Lower lobe of right lung (tissue), 2 donors: ENCODE data around the gene SPINK14. TPM values are rescaled to one million over a fixed set of nuclear protein-coding genes. Genes with fewer than 3 reads are reported as not detected.

Source experiments
- ATAC-seq, 2 donors: fragments of 200-7000 bp; cut with Tn5 transposase; one replicate each; pipeline ENCODE4 v1.9.1; 2020 to 2022; ENCODE audit warnings: mild to moderate bottlenecking in 2 of 2, moderate library complexity in 2 of 2
- DNase-seq: peaks from one replicate; pipeline ENCODE4 v3.0.0-alpha.2; 2020
- H3K27ac ChIP-seq: fragments of 200-600 bp; one replicate; pipeline ENCODE4 v1.8.0; 2022
- H3K27me3 ChIP-seq: fragments of 200-600 bp; one replicate; pipeline ENCODE4 v1.8.0; 2022; ENCODE audit warnings: low read depth
- H3K36me3 ChIP-seq: fragments of 200-600 bp; one replicate; pipeline ENCODE4 v1.8.0; 2022; ENCODE audit warnings: mild to moderate bottlenecking
- H3K4me1 ChIP-seq: fragments of 200-600 bp; one replicate; pipeline ENCODE4 v1.8.0; 2022
- H3K4me3 ChIP-seq: fragments of 200-600 bp; one replicate; pipeline ENCODE4 v1.8.0; 2022; ENCODE audit warnings: mild to moderate bottlenecking
- H3K9me3 ChIP-seq: fragments of 200-600 bp; one replicate; pipeline ENCODE4 v1.8.0; 2022
- CTCF ChIP-seq: fragments of 200-600 bp; IDR thresholded peaks from one replicate; pipeline ENCODE4 v1.8.0; 2022; ENCODE audit warnings: antibody characterized with exemption, mild to moderate bottlenecking
- intact Hi-C: fragments of 100-400 bp; cut with DNase I; formaldehyde crosslinking; loops from one replicate; pipeline ENCODE4 v1.11.0; 2022
- long read RNA-seq: library from polyadenylated mRNA; unstranded; transcript quantifications from one replicate; pipeline ENCODE4 v2.0.0, GENCODE V29; 2021
- total RNA-seq: library from RNA; stranded (reverse); fragmentation: NEBNext Ultra II Directional; extraction: Animal tissue kit (Norgen Biotek cat#: 25700); gene quantifications from one replicate; pipeline ENCODE4 v1.2.1, GENCODE V29; 2021
- donor health status: DM: no; HTN: yes; CAD: no; lungs with severe emphysema.

Gene SPINK14
- not detected for total RNA-seq
- long read RNA-seq: 0 reads

- ATAC-seq (no peak), DNase-seq (no peak)
- no peaks in the 10 kb centered on the region for H3K27me3 ChIP-seq
- H3K27ac ChIP-seq: no peak within 1 kb of the TSS
- no peaks in the 10 kb centered on the region for H3K36me3 ChIP-seq
- no peaks in the 10 kb centered on the region for H3K4me1 ChIP-seq
- no peak for TF ChIP-seq CTCF
- H3K9me3 ChIP-seq: no peaks in the 10 kb centered on the region
- intact Hi-C loops: no loop called here
- no peak within 1 kb of the TSS for H3K4me3 ChIP-seq
These were observed at the start of gene SPINK14 for GRCh38 chr5:148168246-148168645. TSS of gene SPINK14 (plus strand) at chr5:148168546. CDS start at chr5:148169733, 1,187 bp downstream.

- Histone ChIP-seq H3K36me3 (no peaks in the 10 kb centered on the region), H3K9me3 (no peaks in the 10 kb centered on the region), H3K4me1 (no peaks in the 10 kb centered on the region), H3K4me3 (no peak overlapping the region), H3K27me3 (no peaks in the 10 kb centered on the region), H3K27ac (no peak overlapping the region)
- DNase-seq (no peak), ATAC-seq (no peak)
- intact Hi-C loops: no loop called here
- TF ChIP-seq CTCF: no peak
These were observed 48.0 kb upstream of the SPINK14 start for GRCh38 chr5:148120317-148120716.

- H3K9me3 ChIP-seq: no peaks in the 10 kb centered on the region
- no peaks in the 10 kb centered on the region for H3K27me3 ChIP-seq
- no peak for ATAC-seq
- no peaks in the 10 kb centered on the region for H3K36me3 ChIP-seq
- DNase-seq: no peak
- H3K4me3 ChIP-seq: no peak overlapping the region
- H3K27ac ChIP-seq: no peak overlapping the region
- intact Hi-C loops: no loop called here
- no peak for TF ChIP-seq CTCF
- H3K4me1 ChIP-seq: no peaks in the 10 kb centered on the region
These were observed 42.7 kb upstream of the SPINK14 start for GRCh38 chr5:148125641-148126040.

- peak; percentile 41 to 79 for ATAC-seq
These were observed 33.0 kb upstream of the SPINK14 start for GRCh38 chr5:148135091-148136048.

GRCh38 chr5:148140846-148141245 lies 27.5 kb upstream of the SPINK14 start:
- Histone ChIP-seq H3K36me3 (no peaks in the 10 kb centered on the region), H3K4me3 (no peak overlapping the region), H3K9me3 (no peaks in the 10 kb centered on the region), H3K27ac (no peak overlapping the region), H3K27me3 (no peaks in the 10 kb centered on the region), H3K4me1 (peaks cover 9% of the 10 kb centered on the region)
- TF ChIP-seq CTCF: no peak
- intact Hi-C loops: no loop called here
- DNase-seq (no peak), ATAC-seq (no peak)

More at GRCh38 chr5:148135091-148136048, 33.0 kb upstream of the SPINK14 start:
- no peak for DNase-seq
- H3K9me3 ChIP-seq: no peaks in the 10 kb centered on the region
- no peak overlapping the region for H3K27ac ChIP-seq
- no peaks in the 10 kb centered on the region for H3K4me1 ChIP-seq
- TF ChIP-seq CTCF: no peak
- no peaks in the 10 kb centered on the region for H3K27me3 ChIP-seq
- H3K4me3 ChIP-seq: no peak overlapping the region
- intact Hi-C loops: no loop called here
- no peaks in the 10 kb centered on the region for H3K36me3 ChIP-seq
